ENCODE measurements around the gene ARHGEF17.

Gene ARHGEF17

DNA sequence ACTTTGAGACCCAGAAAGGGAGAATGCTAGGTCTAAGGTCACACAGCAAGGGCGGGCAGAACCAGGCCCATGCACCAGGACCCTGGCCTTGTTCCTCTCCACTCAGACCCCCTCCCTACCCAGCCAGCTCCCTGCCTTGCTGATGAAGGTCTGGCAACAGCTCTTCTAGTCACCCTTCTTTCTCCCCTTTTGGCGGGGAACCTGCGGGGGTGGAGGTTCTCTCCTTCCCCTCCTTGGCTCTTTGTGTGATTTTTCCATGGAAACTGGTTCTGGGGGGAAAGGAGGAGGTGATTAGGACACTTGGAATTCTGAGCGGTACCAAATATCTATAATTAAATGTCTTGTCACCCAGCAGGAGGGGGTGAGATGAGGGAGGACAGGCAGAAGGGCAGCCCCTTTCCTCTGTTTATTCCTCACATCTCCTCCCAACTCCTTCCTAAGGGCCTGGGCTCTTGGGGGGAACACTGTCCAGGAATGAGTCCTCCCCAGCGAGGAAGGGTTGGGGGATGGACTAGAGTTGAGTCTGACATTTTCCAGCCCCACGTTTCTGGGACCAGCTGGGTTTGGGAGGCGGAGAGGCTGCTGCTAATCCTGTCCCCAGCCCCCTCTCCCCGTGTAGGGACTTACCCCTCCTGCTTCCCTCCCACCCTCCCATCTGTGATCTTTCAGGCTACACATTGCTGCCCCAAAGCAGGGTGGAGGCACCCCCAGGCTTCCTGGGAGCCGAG is 7.4 kb downstream of the ARHGEF17 start:
- Histone ChIP-seq H3K9ac (ENCODE audit: low read length in 2 of 2) (peak overlapping the region; percentile 58 to 69), H3K27me3 (ENCODE audit: control insufficient read depth in 1 of 2, insufficient read depth in 2 of 2, low read length in 2 of 2) (no peaks in the 10 kb centered on the region), H3K4me3 (ENCODE audit: low read length in 2 of 2) (peak overlapping the region; percentile 41 to 87), H3K4me1 (ENCODE audit: control insufficient read depth, insufficient read depth, low read length) (peaks cover 98% of the 10 kb centered on the region), H3K27ac (ENCODE audit: low read length) (peak overlapping the region; percentile 97), H3K9me3 (ENCODE audit: control insufficient read depth in 2 of 2, low read length in 2 of 2) (no peaks in the 10 kb centered on the region), H3K36me3 (ENCODE audit: control insufficient read depth in 2 of 2, insufficient read depth in 2 of 2, low read length in 2 of 2) (peaks cover 0 to 10% of the 10 kb centered on the region in 2 donors)

- Histone ChIP-seq H3K9me3 (ENCODE audit: control insufficient read depth in 2 of 2, low read length in 2 of 2) (no peaks in the 10 kb centered on the region), H3K4me1 (ENCODE audit: control insufficient read depth, insufficient read depth, low read length) (peaks cover 98% of the 10 kb centered on the region), H3K36me3 (ENCODE audit: control insufficient read depth in 2 of 2, insufficient read depth in 2 of 2, low read length in 2 of 2) (peaks cover 0 to 8% of the 10 kb centered on the region in 2 donors), H3K27ac (ENCODE audit: low read length) (peak overlapping the region; percentile 97), H3K27me3 (ENCODE audit: control insufficient read depth in 1 of 2, insufficient read depth in 2 of 2, low read length in 2 of 2) (no peaks in the 10 kb centered on the region), H3K4me3 (ENCODE audit: low read length in 2 of 2) (peak overlapping the region; percentile 41 to 60), H3K9ac (ENCODE audit: low read length in 2 of 2) (peak overlapping the region; percentile 68 to 69)
Measured at GRCh38 chr11:73316422-73316821, 8.3 kb downstream of the ARHGEF17 start.

DNA sequence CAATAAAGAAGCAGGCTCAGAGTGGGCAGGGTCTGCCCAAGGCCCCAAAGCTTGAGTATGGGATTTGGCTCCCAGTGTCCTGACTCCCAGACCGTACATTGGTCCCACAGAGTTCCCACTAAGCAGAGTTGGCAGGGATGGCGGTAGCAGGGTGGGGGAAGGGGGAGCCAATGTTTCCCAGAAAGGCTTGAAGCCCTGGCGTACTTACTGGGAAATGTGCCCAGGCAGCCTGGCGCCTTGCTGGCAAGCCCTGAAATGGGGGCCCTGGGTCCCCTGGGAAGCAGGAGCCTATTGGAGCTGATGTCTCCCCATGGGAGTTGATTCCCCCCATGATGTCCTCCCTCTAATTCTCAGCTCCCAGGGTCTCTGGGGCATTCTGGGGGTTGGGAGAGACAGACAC is 9.3 kb downstream of the ARHGEF17 start:
- Histone ChIP-seq H3K4me1 (ENCODE audit: control insufficient read depth, insufficient read depth, low read length) (peaks cover 98% of the 10 kb centered on the region), H3K9ac (ENCODE audit: low read length in 2 of 2) (peak overlapping the region; percentile 68 to 69), H3K27me3 (ENCODE audit: control insufficient read depth in 1 of 2, insufficient read depth in 2 of 2, low read length in 2 of 2) (no peaks in the 10 kb centered on the region), H3K36me3 (ENCODE audit: control insufficient read depth in 2 of 2, insufficient read depth in 2 of 2, low read length in 2 of 2) (peaks cover 0 to 5% of the 10 kb centered on the region in 2 donors), H3K4me3 (ENCODE audit: low read length in 2 of 2) (peak overlapping the region; percentile 41 to 60), H3K27ac (ENCODE audit: low read length) (peak overlapping the region; percentile 97), H3K9me3 (ENCODE audit: control insufficient read depth in 2 of 2, low read length in 2 of 2) (no peaks in the 10 kb centered on the region)

DNA sequence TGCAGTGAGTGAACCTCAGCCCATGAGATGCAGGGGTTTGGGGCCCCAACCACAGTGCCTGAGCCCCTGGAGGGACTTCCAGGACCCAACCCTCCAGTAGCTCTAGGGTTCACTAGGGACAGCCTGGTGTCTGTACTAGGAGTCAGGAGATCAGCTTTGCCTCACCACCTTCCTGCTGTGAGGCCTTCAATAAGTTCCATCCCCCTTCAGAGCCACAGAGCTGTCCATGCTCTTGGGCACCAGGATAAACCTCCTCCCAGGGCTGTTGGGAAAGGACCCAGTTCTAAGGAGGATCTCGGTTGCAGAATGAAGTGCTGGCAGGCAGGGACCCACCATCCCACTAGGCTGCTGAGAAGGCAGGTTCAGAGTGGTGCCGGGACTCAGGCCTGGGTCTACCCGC is 9.7 kb downstream of the ARHGEF17 start:
- peak overlapping the region; percentile 68 to 69 for H3K9ac ChIP-seq (ENCODE audit: low read length in 2 of 2)
- no peaks in the 10 kb centered on the region for H3K27me3 ChIP-seq (ENCODE audit: control insufficient read depth in 1 of 2, insufficient read depth in 2 of 2, low read length in 2 of 2)
- peaks cover 0 to 5% of the 10 kb centered on the region in 2 donors for H3K36me3 ChIP-seq (ENCODE audit: control insufficient read depth in 2 of 2, insufficient read depth in 2 of 2, low read length in 2 of 2)
- peak overlapping the region; percentile 97 for H3K27ac ChIP-seq (ENCODE audit: low read length)
- peak overlapping the region; percentile 1 to 60 for H3K4me3 ChIP-seq (ENCODE audit: low read length in 2 of 2)
- H3K4me1 ChIP-seq (ENCODE audit: control insufficient read depth, insufficient read depth, low read length), result peaks cover 98% of the 10 kb centered on the region
- H3K9me3 ChIP-seq (ENCODE audit: control insufficient read depth in 2 of 2, low read length in 2 of 2), result no peaks in the 10 kb centered on the region

DNA sequence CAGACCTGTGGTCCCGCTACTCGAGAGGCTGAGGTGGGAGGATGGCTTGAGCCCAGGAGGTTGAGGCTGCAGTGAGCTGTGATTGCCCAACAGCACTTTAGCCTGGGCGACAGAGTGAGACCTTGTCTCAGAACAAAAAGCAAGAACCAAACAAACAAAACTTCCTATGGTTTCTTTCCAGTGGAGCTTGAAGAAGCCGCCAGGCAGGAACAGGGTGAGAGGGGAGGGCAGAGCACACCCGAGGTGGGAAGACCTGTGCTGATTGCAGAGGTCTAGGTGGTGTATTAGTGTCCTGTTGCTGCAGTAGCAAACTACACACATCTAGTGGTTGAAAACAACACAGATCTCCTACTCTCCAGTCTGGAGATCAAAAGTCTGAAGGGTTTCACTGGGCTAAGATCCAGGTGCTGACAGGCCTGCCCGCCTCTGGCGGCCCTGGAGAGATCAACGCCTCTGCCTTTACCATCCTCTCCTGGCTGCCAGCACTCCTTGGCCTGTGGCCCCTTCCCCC is 10.5 kb downstream of the ARHGEF17 start:
- peaks cover 98% of the 10 kb centered on the region for H3K4me1 ChIP-seq (ENCODE audit: control insufficient read depth, insufficient read depth, low read length)
- peak overlapping the region; percentile 1 to 47 for H3K4me3 ChIP-seq (ENCODE audit: low read length in 2 of 2)
- H3K27ac ChIP-seq (ENCODE audit: low read length), result peak overlapping the region; percentile 97
- peak overlapping the region; percentile 42 to 69 for H3K9ac ChIP-seq (ENCODE audit: low read length in 2 of 2)
- no peaks in the 10 kb centered on the region for H3K9me3 ChIP-seq (ENCODE audit: control insufficient read depth in 2 of 2, low read length in 2 of 2)
- peaks cover 0 to 5% of the 10 kb centered on the region in 2 donors for H3K36me3 ChIP-seq (ENCODE audit: control insufficient read depth in 2 of 2, insufficient read depth in 2 of 2, low read length in 2 of 2)
- H3K27me3 ChIP-seq (ENCODE audit: control insufficient read depth in 1 of 2, insufficient read depth in 2 of 2, low read length in 2 of 2), result no peaks in the 10 kb centered on the region

DNA sequence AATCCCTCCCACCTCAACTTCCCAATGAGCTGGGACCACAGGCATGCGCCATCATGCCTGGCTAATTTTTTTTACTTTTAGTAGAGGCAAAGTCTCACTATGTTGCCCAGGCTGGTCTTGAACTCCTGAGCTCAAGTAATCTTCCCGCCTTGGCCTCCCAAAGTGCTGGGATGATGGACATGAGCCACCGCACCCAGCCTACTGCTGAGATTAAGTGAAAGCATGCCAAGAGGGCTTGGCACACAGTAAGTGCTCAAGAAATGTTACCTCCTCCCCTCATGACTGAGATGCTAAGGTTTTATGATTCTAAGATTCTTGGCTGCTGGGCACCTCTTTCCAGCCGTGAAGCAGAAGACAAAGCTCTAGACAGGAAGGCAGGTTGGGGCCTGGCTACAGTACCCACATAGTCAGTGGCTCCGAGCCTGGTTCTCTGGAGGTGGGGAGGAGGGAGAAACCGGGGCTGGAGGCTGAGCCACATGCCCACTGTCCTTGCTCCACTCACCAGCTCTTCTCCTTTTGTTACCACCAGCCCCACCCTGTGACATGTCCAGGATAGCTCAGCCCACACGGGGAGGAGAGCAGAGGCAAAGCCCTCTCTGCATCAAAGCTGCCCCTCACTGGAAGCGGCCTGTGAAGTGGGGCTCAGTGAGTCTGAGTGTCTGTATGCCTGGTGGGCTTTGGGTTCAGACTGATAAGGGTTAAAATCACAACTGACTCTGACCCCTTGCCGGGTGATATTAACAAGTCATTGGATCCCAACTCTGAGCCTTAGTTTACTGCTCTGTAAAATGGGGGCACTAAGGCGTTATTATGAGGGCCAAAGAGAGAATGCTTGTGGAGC is 12.9 kb downstream of the ARHGEF17 start:
- Histone ChIP-seq H3K27me3 (ENCODE audit: control insufficient read depth in 1 of 2, insufficient read depth in 2 of 2, low read length in 2 of 2) (no peaks in the 10 kb centered on the region), H3K27ac (ENCODE audit: low read length) (peak overlapping the region; percentile 90), H3K9me3 (ENCODE audit: control insufficient read depth in 2 of 2, low read length in 2 of 2) (no peaks in the 10 kb centered on the region), H3K36me3 (ENCODE audit: control insufficient read depth in 2 of 2, insufficient read depth in 2 of 2, low read length in 2 of 2) (peaks cover 0 to 7% of the 10 kb centered on the region in 2 donors), H3K4me1 (ENCODE audit: control insufficient read depth, insufficient read depth, low read length) (peaks cover 98% of the 10 kb centered on the region), H3K9ac (ENCODE audit: low read length in 2 of 2) (peak overlapping the region; percentile 31 to 55), H3K4me3 (ENCODE audit: low read length in 2 of 2) (no peak overlapping the region)

DNA sequence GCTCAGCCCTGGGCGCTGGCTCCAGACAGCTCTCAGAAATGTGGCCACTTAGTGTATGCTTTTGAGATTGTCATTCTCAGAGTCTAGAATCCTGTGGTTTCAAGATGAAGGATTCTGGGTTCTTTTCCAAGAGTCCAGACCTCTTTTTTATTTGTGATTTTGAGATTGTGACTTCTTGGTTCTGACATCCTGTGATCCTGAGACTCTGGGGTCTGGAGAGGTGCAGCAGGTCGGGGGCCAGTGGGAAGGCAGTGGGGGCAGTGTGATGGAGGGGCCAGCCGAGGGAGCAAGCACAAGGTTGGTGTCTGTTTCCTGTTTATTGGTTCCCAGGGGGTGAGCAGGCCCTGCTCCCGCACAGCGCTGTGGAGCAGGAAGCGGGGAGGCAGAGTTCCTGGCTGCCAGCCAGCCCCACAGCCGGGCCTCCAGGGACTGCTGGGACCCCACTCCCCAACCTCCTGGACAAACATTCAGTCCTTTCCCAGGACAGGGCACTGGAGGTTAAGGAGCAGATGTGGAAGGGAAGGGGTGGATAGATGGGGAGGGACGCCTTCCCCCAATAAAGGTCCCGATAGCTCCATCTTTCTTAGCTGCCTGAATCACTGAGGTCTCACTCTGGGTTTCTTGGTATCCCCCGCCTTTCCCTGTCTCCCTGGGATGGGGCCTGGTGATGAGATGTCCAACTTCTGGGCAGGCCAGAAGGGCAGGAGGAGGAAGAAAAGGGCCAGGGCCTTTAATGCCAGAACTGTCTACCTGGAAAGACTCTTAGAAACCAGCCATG is 13.7 kb downstream of the ARHGEF17 start:
- peaks cover 0 to 7% of the 10 kb centered on the region in 2 donors for H3K36me3 ChIP-seq (ENCODE audit: control insufficient read depth in 2 of 2, insufficient read depth in 2 of 2, low read length in 2 of 2)
- peak overlapping the region; percentile 3 to 29 for H3K4me3 ChIP-seq (ENCODE audit: low read length in 2 of 2)
- H3K4me1 ChIP-seq (ENCODE audit: control insufficient read depth, insufficient read depth, low read length), result peaks cover 97% of the 10 kb centered on the region
- peak overlapping the region; percentile 90 for H3K27ac ChIP-seq (ENCODE audit: low read length)
- no peaks in the 10 kb centered on the region for H3K9me3 ChIP-seq (ENCODE audit: control insufficient read depth in 2 of 2, low read length in 2 of 2)
- H3K9ac ChIP-seq (ENCODE audit: low read length in 2 of 2), result peak overlapping the region; percentile 31 to 55
- H3K27me3 ChIP-seq (ENCODE audit: control insufficient read depth in 1 of 2, insufficient read depth in 2 of 2, low read length in 2 of 2), result no peaks in the 10 kb centered on the region

- peak overlapping the region; percentile 90 for H3K27ac ChIP-seq (ENCODE audit: low read length)
- H3K9ac ChIP-seq (ENCODE audit: low read length in 2 of 2), result peak overlapping the region; percentile 31 to 51
- H3K27me3 ChIP-seq (ENCODE audit: control insufficient read depth in 1 of 2, insufficient read depth in 2 of 2, low read length in 2 of 2), result no peaks in the 10 kb centered on the region
- peaks cover 97% of the 10 kb centered on the region for H3K4me1 ChIP-seq (ENCODE audit: control insufficient read depth, insufficient read depth, low read length)
- H3K9me3 ChIP-seq (ENCODE audit: control insufficient read depth in 2 of 2, low read length in 2 of 2), result no peaks in the 10 kb centered on the region
- H3K36me3 ChIP-seq (ENCODE audit: control insufficient read depth in 2 of 2, insufficient read depth in 2 of 2, low read length in 2 of 2), result peaks cover 0 to 7% of the 10 kb centered on the region in 2 donors
- peak overlapping the region; percentile 33 to 47 for H3K4me3 ChIP-seq (ENCODE audit: low read length in 2 of 2)
Measured at GRCh38 chr11:73322382-73323306, 14.6 kb downstream of the ARHGEF17 start.

DNA sequence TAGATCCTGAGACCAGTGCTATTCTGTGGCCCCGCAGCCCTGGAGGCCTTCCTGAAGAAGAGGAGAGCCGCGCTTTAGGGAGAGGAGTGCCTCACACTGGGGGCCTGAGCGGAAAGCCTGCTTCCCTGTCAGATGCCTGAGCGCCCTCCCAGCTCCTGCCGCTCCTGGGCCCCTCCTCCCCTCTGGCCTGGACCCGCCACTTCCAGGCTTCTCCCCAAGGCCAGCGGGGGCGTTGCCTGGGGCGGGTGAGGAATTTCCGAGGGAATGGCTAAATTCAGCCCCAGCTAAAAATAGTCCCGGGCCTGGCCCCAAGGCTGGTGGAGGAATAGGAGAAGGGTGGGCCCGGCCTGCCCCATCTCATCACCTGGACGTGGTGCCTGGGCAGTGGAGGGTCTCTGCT is 15.4 kb downstream of the ARHGEF17 start:
- no peaks in the 10 kb centered on the region for H3K9me3 ChIP-seq (ENCODE audit: control insufficient read depth in 2 of 2, low read length in 2 of 2)
- H3K4me3 ChIP-seq (ENCODE audit: low read length in 2 of 2), result peak overlapping the region; percentile 33 to 47
- no peaks in the 10 kb centered on the region for H3K27me3 ChIP-seq (ENCODE audit: control insufficient read depth in 1 of 2, insufficient read depth in 2 of 2, low read length in 2 of 2)
- H3K27ac ChIP-seq (ENCODE audit: low read length), result peak overlapping the region; percentile 90
- peaks cover 0 to 7% of the 10 kb centered on the region in 2 donors for H3K36me3 ChIP-seq (ENCODE audit: control insufficient read depth in 2 of 2, insufficient read depth in 2 of 2, low read length in 2 of 2)
- H3K4me1 ChIP-seq (ENCODE audit: control insufficient read depth, insufficient read depth, low read length), result peaks cover 96% of the 10 kb centered on the region
- peak overlapping the region; percentile 31 to 64 for H3K9ac ChIP-seq (ENCODE audit: low read length in 2 of 2)
